Ecto neural progenitor cell (in vitro differentiated cells): ENCODE measurements around the gene CBFA2T2.
A peak's percentile ranks its signal among the peaks of the same experiment; 100 is the strongest.

Source experiments
- DNase-seq: peaks from one replicate; pipeline ENCODE4 v3.0.0-alpha.2; 2018; ENCODE audit warnings: low spot score

The CBFA2T2 gene

GRCh38 chr20:33651562-33652048 lies 161.7 kb downstream of the CBFA2T2 start:
- DNase-seq, result no peak

GRCh38 chr20:33653218-33653899 lies 163.5 kb downstream of the CBFA2T2 start:
- DNase-seq, result peak; percentile 80

- no peak for DNase-seq
Measured at GRCh38 chr20:33653900-33654596, 164.2 kb downstream of the CBFA2T2 start.

GRCh38 chr20:33654680-33655161 lies 164.8 kb downstream of the CBFA2T2 start:
- DNase-seq, result no peak

- DNase-seq, result no peak
Measured at GRCh38 chr20:33655164-33655563, 165.3 kb downstream of the CBFA2T2 start.

GRCh38 chr20:33656010-33656782 lies 166.3 kb downstream of the CBFA2T2 start:
- DNase-seq, result no peak

GRCh38 chr20:33656783-33657703 lies 167.1 kb downstream of the CBFA2T2 start:
- DNase-seq, result no peak

GRCh38 chr20:33657704-33658095 lies 167.8 kb downstream of the CBFA2T2 start:
- DNase-seq, result no peak

GRCh38 chr20:33658510-33658909 lies 168.6 kb downstream of the CBFA2T2 start:
- DNase-seq, result no peak

GRCh38 chr20:33658929-33659328 lies 169.0 kb downstream of the CBFA2T2 start:
- DNase-seq, result no peak

- DNase-seq, result no peak
Measured at GRCh38 chr20:33659341-33660034, 169.6 kb downstream of the CBFA2T2 start.

GRCh38 chr20:33660035-33660684 lies 170.3 kb downstream of the CBFA2T2 start:
- no peak for DNase-seq

GRCh38 chr20:33660685-33661058 lies 170.8 kb downstream of the CBFA2T2 start:
- DNase-seq, result no peak

GRCh38 chr20:33662172-33662571 lies 172.3 kb downstream of the CBFA2T2 start, which contains the start of gene C20orf144:
C20orf144 (plus strand) TSS chr20:33662327; CDS start chr20:33662346, 19 bp downstream.
- no peak for DNase-seq

GRCh38 chr20:33663161-33664084 lies 173.5 kb downstream of the CBFA2T2 start:
- peak; percentile 88 for DNase-seq

- DNase-seq, result no peak
Measured at GRCh38 chr20:33664085-33664761, 174.3 kb downstream of the CBFA2T2 start.

- no peak for DNase-seq
Measured at GRCh38 chr20:33664762-33665144, 174.9 kb downstream of the CBFA2T2 start.
